Measurements from ENCODE around the gene FLT1. TPM values are rescaled to one million over a fixed set of nuclear protein-coding genes. Genes with fewer than 3 reads are reported as not detected.

Gene FLT1
- total and polyA plus RNA-seq, 2 of the 13 experiments (the other 11 are each of a cell fraction or from before 2014, with no cell fraction given), result 0.02 TPM; not detected in 1

DNA sequence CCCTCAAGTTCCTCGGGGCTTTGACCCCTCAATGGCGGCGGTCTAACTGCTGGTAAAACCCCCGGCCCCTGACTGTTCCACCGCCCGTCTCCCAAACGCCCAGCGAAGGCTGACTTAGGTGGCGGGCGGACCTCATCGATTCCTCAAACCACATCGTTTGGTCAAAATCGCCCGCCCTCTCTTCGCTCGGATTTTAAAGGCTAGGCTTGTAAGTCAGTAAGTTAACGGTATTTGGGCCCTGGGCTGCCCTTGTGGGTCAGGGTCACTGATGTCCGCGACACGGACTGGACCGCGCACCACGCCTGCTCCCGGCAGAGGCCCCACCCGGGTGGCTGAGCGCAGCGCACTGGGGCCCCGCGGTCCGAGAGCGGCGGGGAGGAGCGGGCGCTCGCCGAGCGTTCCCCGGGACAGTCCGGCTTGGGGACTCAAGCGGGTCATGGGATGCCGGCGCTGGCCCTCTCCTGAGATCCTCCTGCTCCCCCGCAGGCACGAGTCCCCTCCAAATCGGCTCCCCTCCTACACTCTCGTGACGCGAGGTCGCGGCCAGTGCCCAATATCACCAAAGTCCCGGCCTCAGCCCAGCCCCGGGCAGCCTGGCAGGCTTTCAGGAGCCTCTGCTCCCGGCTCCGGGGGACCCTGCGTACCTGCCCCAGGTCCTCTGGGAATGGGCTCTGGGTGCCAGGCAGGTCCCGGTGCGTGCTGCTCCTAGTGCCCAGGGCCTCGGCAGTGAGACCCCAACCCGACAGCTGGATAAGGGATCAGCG, 1.0 kb downstream of the FLT1 start:
- in situ Hi-C loops (cut with HindIII; ENCODE audit: extremely low pct_ligation_motif_present, low pct_unique_long_range_greater_than_20kb), result no loop called here
- POLR2A ChIA-PET, result no interaction called here
- BruUV-seq (replicated peaks), result no TSS peak
- H3K9ac ChIP-seq (ENCODE audit: insufficient read depth, low read depth, low read length), result no peak overlapping the region
- FAIRE-seq (no peak), DNase-seq (ENCODE audit: low spot score) (no peak), ATAC-seq (no peak; the same call in 1 of the 3 replicates)
- H3K79me2 ChIP-seq (ENCODE audit: insufficient read depth, low read length), result no peaks in the 10 kb centered on the region
- peaks cover 2 to 48% of the 10 kb centered on the region in 2 experiments; a peak in 4 of 5 replicates for H3K27me3 ChIP-seq (ENCODE audit: control insufficient read depth in 1 of 2, insufficient read depth in 2 of 2, low read length in 2 of 2)
- H4K20me1 ChIP-seq (ENCODE audit: insufficient read depth, low read length), result no peaks in the 10 kb centered on the region
- no peaks in the 10 kb centered on the region for H3K4me1 ChIP-seq (ENCODE audit: insufficient read depth, low read length)
- no peak overlapping the region for H2AFZ ChIP-seq (ENCODE audit: low read length)
- intact Hi-C loops (cut with micrococcal nuclease; ENCODE audit: unreplicated experiment), result no loop called here
- no peaks in the 10 kb centered on the region for H3K9me3 ChIP-seq (ENCODE audit: low read length)
- no peak overlapping the region for H3K4me3 ChIP-seq (replicated peaks in 1 of 3; ENCODE audit: insufficient read depth in 1 of 3, low read depth in 2 of 3, low read length in 3 of 3)
- CTCF ChIA-PET (ENCODE audit: low intra/inter-chr PET ratio, low total read pairs), result no interaction called here
- H3K36me3 ChIP-seq (replicated peaks in 1 of 2; ENCODE audit: control insufficient read depth in 1 of 2, insufficient read depth in 2 of 2, low read length in 2 of 2), result no peaks in the 10 kb centered on the region
- no peak overlapping the region for H3K4me2 ChIP-seq (ENCODE audit: low read depth, low read length)
- H3K27ac ChIP-seq (ENCODE audit: extremely low read length, insufficient read depth, low read length), result no peak overlapping the region
- WGBS (ENCODE audit: low lambda C conversion rate), result 35% methylated on average over 24 of the region's 60 CpGs
- TF ChIP-seq ZNF577 (CRISPR knock-in tag; IDR thresholded peaks at IDR 0.05; ENCODE audit: borderline replicate concordance, low read depth) (no peak), ZFP90 (CRISPR knock-in tag; IDR thresholded peaks at IDR 0.05; ENCODE audit: borderline replicate concordance) (no peak), ZNF180 (CRISPR knock-in tag; IDR thresholded peaks at IDR 0.05; ENCODE audit: borderline replicate concordance, low read depth) (no peak), ZNF44 (CRISPR knock-in tag; IDR thresholded peaks at IDR 0.05) (no peak), ZNF792 (CRISPR knock-in tag; IDR thresholded peaks at IDR 0.05) (no peak), ARNTL (CRISPR knock-in tag; IDR thresholded peaks at IDR 0.05) (no peak), DPF2 (CRISPR knock-in tag; IDR thresholded peaks at IDR 0.05; ENCODE audit: borderline replicate concordance, low read depth) (no peak), ZNF460 (CRISPR knock-in tag; IDR thresholded peaks at IDR 0.05; ENCODE audit: borderline replicate concordance) (no peak), ZNF225 (CRISPR knock-in tag; IDR thresholded peaks at IDR 0.05) (no peak), KAT8 (CRISPR knock-in tag; IDR thresholded peaks at IDR 0.05) (no peak)
- TF ChIP-seq, protein P1, sequence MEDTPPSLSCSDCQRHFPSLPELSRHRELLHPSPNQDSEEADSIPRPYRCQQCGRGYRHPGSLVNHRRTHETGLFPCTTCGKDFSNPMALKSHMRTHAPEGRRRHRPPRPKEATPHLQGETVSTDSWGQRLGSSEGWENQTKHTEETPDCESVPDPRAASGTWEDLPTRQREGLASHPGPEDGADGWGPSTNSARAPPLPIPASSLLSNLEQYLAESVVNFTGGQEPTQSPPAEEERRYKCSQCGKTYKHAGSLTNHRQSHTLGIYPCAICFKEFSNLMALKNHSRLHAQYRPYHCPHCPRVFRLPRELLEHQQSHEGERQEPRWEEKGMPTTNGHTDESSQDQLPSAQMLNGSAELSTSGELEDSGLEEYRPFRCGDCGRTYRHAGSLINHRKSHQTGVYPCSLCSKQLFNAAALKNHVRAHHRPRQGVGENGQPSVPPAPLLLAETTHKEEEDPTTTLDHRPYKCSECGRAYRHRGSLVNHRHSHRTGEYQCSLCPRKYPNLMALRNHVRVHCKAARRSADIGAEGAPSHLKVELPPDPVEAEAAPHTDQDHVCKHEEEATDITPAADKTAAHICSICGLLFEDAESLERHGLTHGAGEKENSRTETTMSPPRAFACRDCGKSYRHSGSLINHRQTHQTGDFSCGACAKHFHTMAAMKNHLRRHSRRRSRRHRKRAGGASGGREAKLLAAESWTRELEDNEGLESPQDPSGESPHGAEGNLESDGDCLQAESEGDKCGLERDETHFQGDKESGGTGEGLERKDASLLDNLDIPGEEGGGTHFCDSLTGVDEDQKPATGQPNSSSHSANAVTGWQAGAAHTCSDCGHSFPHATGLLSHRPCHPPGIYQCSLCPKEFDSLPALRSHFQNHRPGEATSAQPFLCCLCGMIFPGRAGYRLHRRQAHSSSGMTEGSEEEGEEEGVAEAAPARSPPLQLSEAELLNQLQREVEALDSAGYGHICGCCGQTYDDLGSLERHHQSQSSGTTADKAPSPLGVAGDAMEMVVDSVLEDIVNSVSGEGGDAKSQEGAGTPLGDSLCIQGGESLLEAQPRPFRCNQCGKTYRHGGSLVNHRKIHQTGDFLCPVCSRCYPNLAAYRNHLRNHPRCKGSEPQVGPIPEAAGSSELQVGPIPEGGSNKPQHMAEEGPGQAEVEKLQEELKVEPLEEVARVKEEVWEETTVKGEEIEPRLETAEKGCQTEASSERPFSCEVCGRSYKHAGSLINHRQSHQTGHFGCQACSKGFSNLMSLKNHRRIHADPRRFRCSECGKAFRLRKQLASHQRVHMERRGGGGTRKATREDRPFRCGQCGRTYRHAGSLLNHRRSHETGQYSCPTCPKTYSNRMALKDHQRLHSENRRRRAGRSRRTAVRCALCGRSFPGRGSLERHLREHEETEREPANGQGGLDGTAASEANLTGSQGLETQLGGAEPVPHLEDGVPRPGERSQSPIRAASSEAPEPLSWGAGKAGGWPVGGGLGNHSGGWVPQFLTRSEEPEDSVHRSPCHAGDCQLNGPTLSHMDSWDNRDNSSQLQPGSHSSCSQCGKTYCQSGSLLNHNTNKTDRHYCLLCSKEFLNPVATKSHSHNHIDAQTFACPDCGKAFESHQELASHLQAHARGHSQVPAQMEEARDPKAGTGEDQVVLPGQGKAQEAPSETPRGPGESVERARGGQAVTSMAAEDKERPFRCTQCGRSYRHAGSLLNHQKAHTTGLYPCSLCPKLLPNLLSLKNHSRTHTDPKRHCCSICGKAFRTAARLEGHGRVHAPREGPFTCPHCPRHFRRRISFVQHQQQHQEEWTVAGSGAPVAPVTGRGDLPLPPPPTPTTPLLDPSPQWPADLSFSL (CRISPR knock-in tag; IDR thresholded peaks at IDR 0.05), result no peak
- TF ChIP-seq, protein P2, sequence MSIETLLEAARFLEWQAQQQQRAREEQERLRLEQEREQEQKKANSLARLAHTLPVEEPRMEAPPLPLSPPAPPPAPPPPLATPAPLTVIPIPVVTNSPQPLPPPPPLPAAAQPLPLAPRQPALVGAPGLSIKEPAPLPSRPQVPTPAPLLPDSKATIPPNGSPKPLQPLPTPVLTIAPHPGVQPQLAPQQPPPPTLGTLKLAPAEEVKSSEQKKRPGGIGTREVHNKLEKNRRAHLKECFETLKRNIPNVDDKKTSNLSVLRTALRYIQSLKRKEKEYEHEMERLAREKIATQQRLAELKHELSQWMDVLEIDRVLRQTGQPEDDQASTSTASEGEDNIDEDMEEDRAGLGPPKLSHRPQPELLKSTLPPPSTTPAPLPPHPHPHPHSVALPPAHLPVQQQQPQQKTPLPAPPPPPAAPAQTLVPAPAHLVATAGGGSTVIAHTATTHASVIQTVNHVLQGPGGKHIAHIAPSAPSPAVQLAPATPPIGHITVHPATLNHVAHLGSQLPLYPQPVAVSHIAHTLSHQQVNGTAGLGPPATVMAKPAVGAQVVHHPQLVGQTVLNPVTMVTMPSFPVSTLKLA (IDR thresholded peaks at IDR 0.05), result no peak
- TF ChIP-seq, protein P3, sequence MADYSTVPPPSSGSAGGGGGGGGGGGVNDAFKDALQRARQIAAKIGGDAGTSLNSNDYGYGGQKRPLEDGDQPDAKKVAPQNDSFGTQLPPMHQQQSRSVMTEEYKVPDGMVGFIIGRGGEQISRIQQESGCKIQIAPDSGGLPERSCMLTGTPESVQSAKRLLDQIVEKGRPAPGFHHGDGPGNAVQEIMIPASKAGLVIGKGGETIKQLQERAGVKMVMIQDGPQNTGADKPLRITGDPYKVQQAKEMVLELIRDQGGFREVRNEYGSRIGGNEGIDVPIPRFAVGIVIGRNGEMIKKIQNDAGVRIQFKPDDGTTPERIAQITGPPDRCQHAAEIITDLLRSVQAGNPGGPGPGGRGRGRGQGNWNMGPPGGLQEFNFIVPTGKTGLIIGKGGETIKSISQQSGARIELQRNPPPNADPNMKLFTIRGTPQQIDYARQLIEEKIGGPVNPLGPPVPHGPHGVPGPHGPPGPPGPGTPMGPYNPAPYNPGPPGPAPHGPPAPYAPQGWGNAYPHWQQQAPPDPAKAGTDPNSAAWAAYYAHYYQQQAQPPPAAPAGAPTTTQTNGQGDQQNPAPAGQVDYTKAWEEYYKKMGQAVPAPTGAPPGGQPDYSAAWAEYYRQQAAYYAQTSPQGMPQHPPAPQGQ (CRISPR knock-in tag; IDR thresholded peaks at IDR 0.05; ENCODE audit: borderline replicate concordance), result no peak
